SK-N-SH (cell line): ENCODE results near the gene KRTAP12-2. TPM values are rescaled to one million over a fixed set of nuclear protein-coding genes. Genes with fewer than 3 reads are reported as not detected.
A peak's percentile ranks its signal among the peaks of the same experiment; 100 is the strongest.

Experiments used
- CTCF ChIA-PET: fragments of 300-600, 350-600 bp; formaldehyde crosslinking; extraction: SDS; loops from one replicate; lab custom pipeline; 2021; lab: Yijun Ruan, JAX
- POLR2A ChIA-PET: fragments of 350-600 bp; sonication (Branson Sonifier 250); formaldehyde crosslinking; extraction: SDS; loops from one replicate; lab custom pipeline; 2020; ENCODE audit warnings: antibody characterized with exemption, inconsistent platforms; lab: Yijun Ruan, JAX
- DNase-seq: peaks from one replicate; pipeline ENCODE4 v3.0.0; 2012
- H2AFZ ChIP-seq: fragments of 200-600 bp; sonication (generic); 2 replicates; pipeline ENCODE4 v1.8.1; 2016; ENCODE audit warnings: antibody characterized with exemption, mild to moderate bottlenecking, low read depth
- H3F3A ChIP-seq: fragments of 200-600 bp; sonication (generic); replicated peaks from 2 replicates; pipeline ENCODE3; 2016; ENCODE audit warnings: antibody characterized with exemption, mild to moderate bottlenecking; ENCODE audit not compliant: insufficient read depth
- H3K27ac ChIP-seq, 2 experiments: fragments of 200-500 bp in 1 of 2; fragments of 200-600 bp in 1 of 2; sonication (Bioruptor generic) in 1 of 2; sonication (generic), shearing (Covaris generic) in 1 of 2; 2 replicates each; pipeline versions ENCODE4 v1.5.1 to v1.6.1; 2014 to 2016; ENCODE audit warnings: low read depth in 2 of 2, inconsistent platforms in 1 of 2, low read length in 1 of 2, mild to moderate bottlenecking in 1 of 2, mixed read lengths in 1 of 2
- H3K27me3 ChIP-seq: fragments of 200-600 bp; sonication (generic), shearing (Covaris generic); 2 replicates; pipeline ENCODE4 v1.6.1; 2016; ENCODE audit warnings: mixed run types; ENCODE audit not compliant: insufficient read depth
- H3K36me3 ChIP-seq, 2 experiments: fragments of 200-500 bp in 1 of 2; fragments of 200-600 bp in 1 of 2; sonication (Bioruptor generic) in 1 of 2; sonication (generic) in 1 of 2; replicated peaks in 1 of 2; 2 replicates each; pipeline versions ENCODE3 to v1.5.1; 2014 to 2016; ENCODE audit warnings: low read length in 1 of 2, mild to moderate bottlenecking in 1 of 2; ENCODE audit not compliant: insufficient read depth in 2 of 2, control insufficient read depth in 1 of 2
- H3K4me1 ChIP-seq, 2 experiments: fragments of 200-500 bp in 1 of 2; fragments of 200-600 bp in 1 of 2; sonication (Bioruptor generic) in 1 of 2; sonication (generic), shearing (Covaris generic) in 1 of 2; 2 replicates each; pipeline versions ENCODE4 v1.5.1 to v1.6.1; 2014 to 2016; ENCODE audit warnings: low read depth in 1 of 2, low read length in 1 of 2, mixed run types in 1 of 2; ENCODE audit not compliant: insufficient read depth in 2 of 2, control insufficient read depth in 1 of 2
- H3K4me2 ChIP-seq: fragments of 200-600 bp; sonication (generic), shearing (Covaris generic); 2 replicates; pipeline ENCODE4 v1.6.1; 2017; ENCODE audit warnings: mixed run types
- H3K4me3 ChIP-seq, 2 experiments: fragments of 200-500 bp in 1 of 2; fragments of 200-600 bp in 1 of 2; sonication (Bioruptor generic) in 1 of 2; sonication (generic), shearing (Covaris generic) in 1 of 2; 2 replicates each; pipeline versions ENCODE4 v1.5.1 to v1.8.1; 2014 to 2016; ENCODE audit warnings: low read depth in 2 of 2, inconsistent platforms in 1 of 2, low read length in 1 of 2, mild to moderate bottlenecking in 1 of 2, mixed read lengths in 1 of 2, moderate library complexity in 1 of 2
- H3K79me2 ChIP-seq: fragments of 200-600 bp; sonication (generic); 2 replicates; pipeline ENCODE4 v1.8.1; 2017; ENCODE audit warnings: mild to moderate bottlenecking; ENCODE audit not compliant: insufficient read depth
- H3K9ac ChIP-seq: fragments of 200-600 bp; sonication (generic); 2 replicates; pipeline ENCODE4 v1.6.1; 2017; ENCODE audit warnings: mixed run types
- H3K9me2 ChIP-seq: fragments of 200-600 bp; sonication (generic); 2 replicates; pipeline ENCODE4 v1.6.1; 2017; ENCODE audit warnings: mixed run types
- H3K9me3 ChIP-seq: fragments of 200-600 bp; sonication (generic); 2 replicates; pipeline ENCODE4 v1.6.1; 2017; ENCODE audit warnings: mixed run types, mild to moderate bottlenecking, moderate library complexity
- H4K20me1 ChIP-seq: fragments of 200-600 bp; sonication (generic); 2 replicates; pipeline ENCODE4 v1.6.1; 2017; ENCODE audit warnings: mild to moderate bottlenecking, mixed run types; ENCODE audit not compliant: insufficient read depth
- ELF1 ChIP-seq: IDR thresholded peaks from 2 replicates; pipeline ENCODE4 v1.4.0; 2012
- EZH2phosphoT487 ChIP-seq: fragments of 200-600 bp; sonication (generic); IDR thresholded peaks from 2 replicates; pipeline ENCODE4 v1.6.1; 2017; ENCODE audit warnings: low read depth, mixed run types, mild to moderate bottlenecking, antibody characterized with exemption, moderate library complexity, borderline replicate concordance
- FOSL2 ChIP-seq: IDR thresholded peaks from 2 replicates; pipeline ENCODE4 v1.4.0; 2012; ENCODE audit warnings: low read depth, mild to moderate bottlenecking, moderate library complexity, borderline replicate concordance
- FOXM1 ChIP-seq: IDR thresholded peaks from 2 replicates; pipeline ENCODE4 v1.4.0; 2012; ENCODE audit warnings: low read depth, mild to moderate bottlenecking
- MXI1 ChIP-seq: IDR thresholded peaks from 2 replicates; pipeline ENCODE4 v1.6.1; 2012; ENCODE audit warnings: mild to moderate bottlenecking, low read depth, low read length, improper control_type of control experiment
- SIN3A ChIP-seq: IDR thresholded peaks from 2 replicates; pipeline ENCODE4 v1.6.1; 2012; ENCODE audit warnings: low read depth, mild to moderate bottlenecking, low read length, moderate library complexity, borderline replicate concordance
- USF1 ChIP-seq: IDR thresholded peaks from 2 replicates; pipeline ENCODE4 v1.4.0; 2012; ENCODE audit warnings: low read depth, borderline replicate concordance
- WGBS: methylation state at CpG from one replicate; pipeline ENCODE4 v1.1.6; 2017; ENCODE audit warnings: low lambda C conversion rate; 5-methylcytosine and 5-hydroxymethylcytosine counted together
- polyA plus RNA-seq, 3 experiments: library from polyadenylated mRNA; depleted of rRNA; stranded (reverse); fragments of >200 nt; gene quantifications; 2 replicates each; pipeline ENCODE4 v1.2.3, GENCODE V29; 2012
- TF ChIP-seq, protein P1 (sequence below): fragments of 200-600 bp; sonication (generic); IDR thresholded peaks from 2 replicates; pipeline ENCODE4 v1.6.1; 2017; ENCODE audit warnings: antibody characterized with exemption, mild to moderate bottlenecking, moderate library complexity
- TF ChIP-seq, protein P2 (sequence below): fragments of 150-350 bp; IDR thresholded peaks from 2 replicates; pipeline ENCODE4 v1.6.1; 2017; ENCODE audit warnings: antibody characterized with exemption, low read length, low read depth, borderline replicate concordance
- TF ChIP-seq, protein P3 (sequence below): IDR thresholded peaks from 2 replicates; pipeline ENCODE4 v1.4.0; 2012; ENCODE audit warnings: low read depth, borderline replicate concordance

Gene KRTAP12-2
- polyA plus RNA-seq, 1 of the 3 experiments (the other 2 are of a cell fraction) = not detected

DNA sequence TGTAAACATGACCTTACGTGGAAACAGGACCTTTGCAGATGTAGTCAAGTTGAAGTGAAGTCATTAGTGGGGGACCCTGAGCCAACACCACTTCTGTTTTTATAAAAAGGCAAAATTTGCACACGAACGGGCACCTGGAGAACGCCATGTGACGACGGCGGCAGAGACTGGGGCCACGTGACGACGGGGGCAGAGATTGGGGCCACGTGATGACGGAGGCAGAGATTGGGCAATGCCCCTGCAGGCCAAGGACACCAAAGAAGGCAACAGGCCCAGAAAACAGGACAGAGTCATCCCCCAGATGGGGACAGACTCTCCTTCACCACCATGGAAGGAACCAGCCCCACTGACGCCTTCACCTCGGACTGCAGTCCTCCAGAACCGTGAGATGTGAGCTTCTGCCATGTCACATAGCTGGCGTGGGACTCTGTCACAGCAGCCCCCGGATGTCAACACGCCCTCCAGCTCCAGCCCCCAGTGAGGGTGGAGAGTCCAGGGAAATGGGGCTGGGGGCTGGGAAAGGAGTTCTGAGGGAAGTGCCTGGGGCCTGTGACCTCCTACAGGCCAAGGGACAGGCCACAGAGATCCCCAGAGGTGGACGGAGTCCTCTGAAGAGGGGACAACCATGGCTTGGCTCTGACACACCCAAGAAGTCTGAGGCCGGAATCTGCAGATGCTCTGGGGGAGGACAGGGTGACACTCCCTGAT, 16.3 kb downstream of the KRTAP12-2 start:
- DNase-seq = no peak
- H3K4me3 ChIP-seq = no peak overlapping the region
- WGBS = 27% methylated on average over 17 of the region's 20 CpGs
- no peak overlapping the region for H2AFZ ChIP-seq
- no peak overlapping the region for H3K27ac ChIP-seq
- H4K20me1 ChIP-seq = no peaks in the 10 kb centered on the region
- CTCF ChIA-PET = interaction anchor here (1.9 kb wide), 1 partner anchor 13 kb away, joined by 4 read pairs; the partner anchor contains the start of gene KRTAP10-10
- H3K9me2 ChIP-seq = no peaks in the 10 kb centered on the region
- no peaks in the 10 kb centered on the region for H3K36me3 ChIP-seq
- no peaks in the 10 kb centered on the region for H3K4me1 ChIP-seq
- H3K9me3 ChIP-seq = no peaks in the 10 kb centered on the region
- POLR2A ChIA-PET = no interaction called here
- H3K4me2 ChIP-seq = no peak overlapping the region
- no peaks in the 10 kb centered on the region for H3K79me2 ChIP-seq
- no peak overlapping the region for H3K9ac ChIP-seq
- TF ChIP-seq EZH2phosphoT487 (no peak), ELF1 (no peak), USF1 (0 out of 2 replicates have a peak, but pooled peaks have one; percentile 34), FOXM1 (no peak)
- H3F3A ChIP-seq = no peaks in the 10 kb centered on the region
- peaks cover 62% of the 10 kb centered on the region for H3K27me3 ChIP-seq

DNA sequence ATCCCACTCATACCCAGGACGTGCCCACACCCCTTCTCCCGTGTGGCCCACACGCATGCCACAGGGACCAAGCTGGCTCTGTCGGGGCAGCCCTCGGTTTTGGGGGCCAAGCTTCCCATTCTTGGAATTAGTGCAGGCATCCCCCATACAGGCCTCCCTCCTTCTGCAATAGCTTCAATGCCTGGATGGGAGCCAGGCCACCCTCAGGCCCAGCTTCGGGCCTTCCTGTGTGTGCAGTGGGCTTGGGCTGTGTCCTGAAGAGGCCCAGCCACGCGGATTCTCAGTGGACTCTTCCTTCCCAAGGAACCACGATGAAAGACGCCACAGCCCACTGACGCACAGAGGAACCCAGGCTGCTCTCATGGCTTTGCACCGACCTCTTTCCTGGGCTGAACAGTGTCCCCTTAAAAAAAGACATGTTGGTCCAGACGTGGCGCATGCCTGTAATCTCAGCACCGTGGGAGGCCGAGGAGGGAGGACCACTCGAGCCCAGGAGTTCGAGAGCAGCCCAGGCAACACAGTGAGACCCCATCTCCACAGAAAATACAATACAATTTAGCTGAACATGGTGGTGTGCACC, 17.1 kb downstream of the KRTAP12-2 start:
- Histone ChIP-seq H3K9ac (no peak overlapping the region), H3K79me2 (no peaks in the 10 kb centered on the region), H3K27ac (no peak overlapping the region), H3K9me2 (no peaks in the 10 kb centered on the region), H3K9me3 (0 out of 2 replicates have a peak, but pooled peaks cover under 1% of the 10 kb centered on the region), H3K36me3 (no peaks in the 10 kb centered on the region), H3K27me3 (peaks cover 62% of the 10 kb centered on the region), H3K4me2 (no peak overlapping the region), H3K4me1 (no peaks in the 10 kb centered on the region), H3F3A (no peaks in the 10 kb centered on the region), H2AFZ (no peak overlapping the region), H4K20me1 (no peaks in the 10 kb centered on the region), H3K4me3 (no peak overlapping the region)
- CTCF ChIA-PET = interaction anchor here (1.9 kb wide), 1 partner anchor 12 kb away, joined by 4 read pairs; the partner anchor contains the start of gene KRTAP10-10
- DNase-seq = no peak
- POLR2A ChIA-PET = no interaction called here
- TF ChIP-seq MXI1 (no peak), EZH2phosphoT487 (no peak), SIN3A (no peak), USF1 (no peak), FOSL2 (no peak)
- TF ChIP-seq, protein P1, sequence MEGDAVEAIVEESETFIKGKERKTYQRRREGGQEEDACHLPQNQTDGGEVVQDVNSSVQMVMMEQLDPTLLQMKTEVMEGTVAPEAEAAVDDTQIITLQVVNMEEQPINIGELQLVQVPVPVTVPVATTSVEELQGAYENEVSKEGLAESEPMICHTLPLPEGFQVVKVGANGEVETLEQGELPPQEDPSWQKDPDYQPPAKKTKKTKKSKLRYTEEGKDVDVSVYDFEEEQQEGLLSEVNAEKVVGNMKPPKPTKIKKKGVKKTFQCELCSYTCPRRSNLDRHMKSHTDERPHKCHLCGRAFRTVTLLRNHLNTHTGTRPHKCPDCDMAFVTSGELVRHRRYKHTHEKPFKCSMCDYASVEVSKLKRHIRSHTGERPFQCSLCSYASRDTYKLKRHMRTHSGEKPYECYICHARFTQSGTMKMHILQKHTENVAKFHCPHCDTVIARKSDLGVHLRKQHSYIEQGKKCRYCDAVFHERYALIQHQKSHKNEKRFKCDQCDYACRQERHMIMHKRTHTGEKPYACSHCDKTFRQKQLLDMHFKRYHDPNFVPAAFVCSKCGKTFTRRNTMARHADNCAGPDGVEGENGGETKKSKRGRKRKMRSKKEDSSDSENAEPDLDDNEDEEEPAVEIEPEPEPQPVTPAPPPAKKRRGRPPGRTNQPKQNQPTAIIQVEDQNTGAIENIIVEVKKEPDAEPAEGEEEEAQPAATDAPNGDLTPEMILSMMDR = no peak
- TF ChIP-seq, protein P2, sequence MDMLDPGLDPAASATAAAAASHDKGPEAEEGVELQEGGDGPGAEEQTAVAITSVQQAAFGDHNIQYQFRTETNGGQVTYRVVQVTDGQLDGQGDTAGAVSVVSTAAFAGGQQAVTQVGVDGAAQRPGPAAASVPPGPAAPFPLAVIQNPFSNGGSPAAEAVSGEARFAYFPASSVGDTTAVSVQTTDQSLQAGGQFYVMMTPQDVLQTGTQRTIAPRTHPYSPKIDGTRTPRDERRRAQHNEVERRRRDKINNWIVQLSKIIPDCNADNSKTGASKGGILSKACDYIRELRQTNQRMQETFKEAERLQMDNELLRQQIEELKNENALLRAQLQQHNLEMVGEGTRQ = no peak
- TF ChIP-seq, protein P3, sequence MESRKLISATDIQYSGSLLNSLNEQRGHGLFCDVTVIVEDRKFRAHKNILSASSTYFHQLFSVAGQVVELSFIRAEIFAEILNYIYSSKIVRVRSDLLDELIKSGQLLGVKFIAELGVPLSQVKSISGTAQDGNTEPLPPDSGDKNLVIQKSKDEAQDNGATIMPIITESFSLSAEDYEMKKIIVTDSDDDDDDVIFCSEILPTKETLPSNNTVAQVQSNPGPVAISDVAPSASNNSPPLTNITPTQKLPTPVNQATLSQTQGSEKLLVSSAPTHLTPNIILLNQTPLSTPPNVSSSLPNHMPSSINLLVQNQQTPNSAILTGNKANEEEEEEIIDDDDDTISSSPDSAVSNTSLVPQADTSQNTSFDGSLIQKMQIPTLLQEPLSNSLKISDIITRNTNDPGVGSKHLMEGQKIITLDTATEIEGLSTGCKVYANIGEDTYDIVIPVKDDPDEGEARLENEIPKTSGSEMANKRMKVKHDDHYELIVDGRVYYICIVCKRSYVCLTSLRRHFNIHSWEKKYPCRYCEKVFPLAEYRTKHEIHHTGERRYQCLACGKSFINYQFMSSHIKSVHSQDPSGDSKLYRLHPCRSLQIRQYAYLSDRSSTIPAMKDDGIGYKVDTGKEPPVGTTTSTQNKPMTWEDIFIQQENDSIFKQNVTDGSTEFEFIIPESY = no peak
- WGBS = 35% methylated on average over 17 of the region's 18 CpGs
